ENCODE results near the gene DENND4C. TPM values are rescaled to one million over a fixed set of nuclear protein-coding genes. Genes with fewer than 3 reads are reported as not detected.
"Not testable (repeated sequence)": the region's sequence is repeated elsewhere in the genome, so short reads cannot be mapped to it uniquely, and the experiment has no call there.

DENND4C gene
- total and polyA plus RNA-seq, 12 donors, result 5.0 to 81.6 (median 46.7) TPM

- WGBS, 4 donors, result 56 to 73% (median 60%) methylated on average over 1 of the region's 1 CpG
- Histone ChIP-seq H3K4me1 (replicated peaks in 1 of 2) (peaks cover 0 to 7% of the 10 kb centered on the region in 2 donors), H3K9me3 (replicated peaks in 1 of 3) (no peaks in the 10 kb centered on the region), H3K4me3 (no peak overlapping the region), H3K36me3 (replicated peaks in 1 of 2) (no peaks in the 10 kb centered on the region), H3K27me3 (no peaks in the 10 kb centered on the region), H3K27ac (no peak overlapping the region)
- intact Hi-C loops (cut with DNase I), result no loop called here
- no peak for DNase-seq
- no peak for TF ChIP-seq POLR2A (IDR thresholded peaks at IDR 0.05)
- TF ChIP-seq, protein P1, sequence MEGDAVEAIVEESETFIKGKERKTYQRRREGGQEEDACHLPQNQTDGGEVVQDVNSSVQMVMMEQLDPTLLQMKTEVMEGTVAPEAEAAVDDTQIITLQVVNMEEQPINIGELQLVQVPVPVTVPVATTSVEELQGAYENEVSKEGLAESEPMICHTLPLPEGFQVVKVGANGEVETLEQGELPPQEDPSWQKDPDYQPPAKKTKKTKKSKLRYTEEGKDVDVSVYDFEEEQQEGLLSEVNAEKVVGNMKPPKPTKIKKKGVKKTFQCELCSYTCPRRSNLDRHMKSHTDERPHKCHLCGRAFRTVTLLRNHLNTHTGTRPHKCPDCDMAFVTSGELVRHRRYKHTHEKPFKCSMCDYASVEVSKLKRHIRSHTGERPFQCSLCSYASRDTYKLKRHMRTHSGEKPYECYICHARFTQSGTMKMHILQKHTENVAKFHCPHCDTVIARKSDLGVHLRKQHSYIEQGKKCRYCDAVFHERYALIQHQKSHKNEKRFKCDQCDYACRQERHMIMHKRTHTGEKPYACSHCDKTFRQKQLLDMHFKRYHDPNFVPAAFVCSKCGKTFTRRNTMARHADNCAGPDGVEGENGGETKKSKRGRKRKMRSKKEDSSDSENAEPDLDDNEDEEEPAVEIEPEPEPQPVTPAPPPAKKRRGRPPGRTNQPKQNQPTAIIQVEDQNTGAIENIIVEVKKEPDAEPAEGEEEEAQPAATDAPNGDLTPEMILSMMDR (IDR thresholded peaks at IDR 0.05), result no peak
Observed at GRCh38 chr9:19192202-19193028, 38.1 kb upstream of the DENND4C start.

- TF ChIP-seq POLR2A (IDR thresholded peaks at IDR 0.05), result no peak
- TF ChIP-seq, protein P1 (IDR thresholded peaks at IDR 0.05), result no peak
- H3K36me3 ChIP-seq (replicated peaks in 1 of 2), result no peaks in the 10 kb centered on the region
- H3K9me3 ChIP-seq (replicated peaks in 1 of 3), result no peaks in the 10 kb centered on the region
- intact Hi-C loops (cut with DNase I), result no loop called here
- H3K4me1 ChIP-seq (replicated peaks in 1 of 2), result peaks cover 0 to 7% of the 10 kb centered on the region in 2 donors
- H3K27ac ChIP-seq, result no peak overlapping the region
- H3K4me3 ChIP-seq, result no peak overlapping the region
- no peaks in the 10 kb centered on the region for H3K27me3 ChIP-seq
- no peak for DNase-seq
- WGBS, 4 donors, result 84 to 96% (median 92%) methylated on average over 5 of the region's 5 CpGs
Observed at GRCh38 chr9:19193029-19193324, 37.5 kb upstream of the DENND4C start.

- WGBS, 4 donors, result 93 to 97% (median 94%) methylated on average over 2 of the region's 2 CpGs
- DNase-seq; H3K27me3 ChIP-seq; H3K9me3 ChIP-seq (replicated peaks in 1 of 3); H3K4me3 ChIP-seq; H3K4me1 ChIP-seq (replicated peaks in 1 of 2); H3K27ac ChIP-seq; H3K36me3 ChIP-seq (replicated peaks in 1 of 2); intact Hi-C loops (cut with DNase I): not testable (repeated sequence)
Observed at GRCh38 chr9:19193358-19193973, 37.0 kb upstream of the DENND4C start.

DNA sequence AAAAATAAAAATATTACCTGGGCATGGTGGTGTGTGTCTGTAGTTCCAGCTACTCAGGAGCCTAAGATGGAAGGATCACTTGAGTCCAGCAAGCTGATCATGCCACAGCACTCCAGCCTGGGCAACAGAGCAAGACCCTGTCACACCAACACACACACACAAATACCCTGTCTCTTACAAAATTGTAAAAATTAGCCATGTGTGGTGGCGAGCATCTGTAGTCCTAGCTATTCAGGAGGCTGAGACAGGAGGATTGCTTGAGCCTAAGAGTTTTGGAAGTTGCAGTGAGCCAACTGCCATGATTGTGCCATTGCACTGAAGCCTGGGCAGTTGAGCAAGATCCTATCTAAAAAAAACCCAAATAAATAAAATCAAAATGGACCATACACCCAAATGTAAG, 32.1 kb upstream of the DENND4C start:
- H3K4me1 ChIP-seq (replicated peaks in 1 of 2), result peaks cover 11 to 18% of the 10 kb centered on the region in 2 donors
- H3K9me3 ChIP-seq (replicated peaks in 1 of 3), result no peaks in the 10 kb centered on the region
- H3K27ac ChIP-seq, result no peak overlapping the region
- 92 to 100% (median 98%) methylated on average over 1 of the region's 1 CpG for WGBS, 4 donors
- DNase-seq, result no peak
- H3K36me3 ChIP-seq (replicated peaks in 1 of 2), result no peaks in the 10 kb centered on the region
- H3K27me3 ChIP-seq, result no peaks in the 10 kb centered on the region
- intact Hi-C loops (cut with DNase I), result no loop called here
- TF ChIP-seq, protein P1 (IDR thresholded peaks at IDR 0.05), result no peak
- no peak for TF ChIP-seq POLR2A (IDR thresholded peaks at IDR 0.05)
- H3K4me3 ChIP-seq, result no peak overlapping the region
